ENCODE results near the gene RBKS. TPM values are rescaled to one million over a fixed set of nuclear protein-coding genes. Genes with fewer than 3 reads are reported as not detected.
A peak's percentile ranks its signal among the peaks of the same experiment; 100 is the strongest.
"Not testable (repeated sequence)": the region's sequence is repeated elsewhere in the genome, so short reads cannot be mapped to it uniquely, and the experiment has no call there.

The RBKS gene
- total RNA-seq, 4 donors from 2014 or later = 26.1 to 35.4 (median 33.1) TPM; not detected in 1

DNA sequence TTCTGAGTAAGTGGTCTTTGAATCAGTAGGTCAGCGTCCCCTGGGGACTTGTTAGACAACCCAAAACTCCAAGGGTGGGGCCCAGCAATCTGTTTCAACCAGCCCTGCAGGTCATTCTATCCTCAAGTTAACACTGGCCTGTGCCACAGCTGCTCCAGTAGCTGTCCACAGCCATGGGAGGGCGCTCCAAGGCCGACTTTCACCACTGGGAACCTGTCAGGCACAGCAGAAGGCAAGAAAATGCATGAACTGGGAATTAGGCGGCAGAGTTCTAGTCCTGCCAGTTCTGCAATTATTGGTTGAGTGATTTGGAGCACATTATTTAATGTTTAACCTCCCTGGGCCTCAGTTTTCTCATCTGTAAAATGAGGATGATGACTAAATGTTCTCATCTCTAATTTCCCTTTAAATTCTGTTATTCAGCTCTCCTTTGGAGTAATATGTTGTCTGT lies 136.0 kb downstream of the RBKS start:
- H3K36me3 ChIP-seq = no peaks in the 10 kb centered on the region
- no peak overlapping the region for H3K4me3 ChIP-seq
- TF ChIP-seq POLR2A (IDR thresholded peaks at IDR 0.05) = no peak
- TF ChIP-seq, protein P1, sequence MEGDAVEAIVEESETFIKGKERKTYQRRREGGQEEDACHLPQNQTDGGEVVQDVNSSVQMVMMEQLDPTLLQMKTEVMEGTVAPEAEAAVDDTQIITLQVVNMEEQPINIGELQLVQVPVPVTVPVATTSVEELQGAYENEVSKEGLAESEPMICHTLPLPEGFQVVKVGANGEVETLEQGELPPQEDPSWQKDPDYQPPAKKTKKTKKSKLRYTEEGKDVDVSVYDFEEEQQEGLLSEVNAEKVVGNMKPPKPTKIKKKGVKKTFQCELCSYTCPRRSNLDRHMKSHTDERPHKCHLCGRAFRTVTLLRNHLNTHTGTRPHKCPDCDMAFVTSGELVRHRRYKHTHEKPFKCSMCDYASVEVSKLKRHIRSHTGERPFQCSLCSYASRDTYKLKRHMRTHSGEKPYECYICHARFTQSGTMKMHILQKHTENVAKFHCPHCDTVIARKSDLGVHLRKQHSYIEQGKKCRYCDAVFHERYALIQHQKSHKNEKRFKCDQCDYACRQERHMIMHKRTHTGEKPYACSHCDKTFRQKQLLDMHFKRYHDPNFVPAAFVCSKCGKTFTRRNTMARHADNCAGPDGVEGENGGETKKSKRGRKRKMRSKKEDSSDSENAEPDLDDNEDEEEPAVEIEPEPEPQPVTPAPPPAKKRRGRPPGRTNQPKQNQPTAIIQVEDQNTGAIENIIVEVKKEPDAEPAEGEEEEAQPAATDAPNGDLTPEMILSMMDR (IDR thresholded peaks at IDR 0.05) = peak in 4 of 6 experiments; percentile 55 to 93 (median 92)
- no peak overlapping the region for H3K27ac ChIP-seq
- no peaks in the 10 kb centered on the region for H3K4me1 ChIP-seq
- DNase-seq = peak; percentile 25 to 89 (median 85)
- H3K27me3 ChIP-seq = no peaks in the 10 kb centered on the region
- H3K9me3 ChIP-seq = no peaks in the 10 kb centered on the region

DNA sequence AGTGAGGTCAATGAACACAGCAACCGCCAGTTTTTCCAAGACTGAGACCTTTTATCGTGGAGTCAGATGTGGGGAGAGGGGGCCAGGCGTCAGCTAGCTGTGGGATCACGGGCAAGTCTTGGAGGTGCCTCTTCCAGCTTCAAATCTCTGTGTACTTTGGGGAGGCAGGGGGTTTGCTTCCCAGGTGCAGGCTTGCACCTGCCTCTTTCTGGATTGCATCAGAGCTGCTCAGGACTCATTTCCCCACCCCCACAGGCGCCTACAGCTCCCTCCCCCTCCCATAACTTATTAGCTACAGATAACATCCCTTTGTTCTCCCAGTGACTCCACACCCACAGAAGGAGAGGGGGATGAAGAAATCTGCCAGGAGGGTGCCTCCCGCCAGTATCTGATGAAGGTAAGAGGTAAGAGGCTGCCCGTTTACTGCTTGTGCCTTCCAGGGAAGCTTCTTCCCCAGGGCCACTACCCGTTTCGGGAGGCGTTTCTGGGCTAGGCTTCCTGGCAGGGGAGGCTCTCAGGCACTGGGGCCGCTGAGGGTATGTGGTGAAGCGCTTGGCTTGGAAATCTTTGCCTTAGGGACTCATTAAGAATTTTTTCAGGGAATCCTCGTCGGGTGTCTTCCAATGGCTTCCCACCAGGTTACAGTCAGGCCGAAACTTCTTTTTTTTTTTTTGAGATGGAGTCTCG lies 137.5 kb downstream of the RBKS start:
- Histone ChIP-seq H3K27ac (peak overlapping the region in 3 of 4 donors; percentile 14 to 70 (median 35)), H3K9me3 (no peaks in the 10 kb centered on the region), H3K4me1 (no peaks in the 10 kb centered on the region), H3K4me3 (peak overlapping the region in 2 of 4 donors; percentile 6 to 44), H3K27me3 (no peaks in the 10 kb centered on the region), H3K36me3 (no peaks in the 10 kb centered on the region)
- DNase-seq = peak in 2 of 3 donors; percentile 63
- TF ChIP-seq, protein P1 (IDR thresholded peaks at IDR 0.05) = no peak
- peak in 1 of 2 donors; percentile 20 for TF ChIP-seq POLR2A (IDR thresholded peaks at IDR 0.05)

DNA sequence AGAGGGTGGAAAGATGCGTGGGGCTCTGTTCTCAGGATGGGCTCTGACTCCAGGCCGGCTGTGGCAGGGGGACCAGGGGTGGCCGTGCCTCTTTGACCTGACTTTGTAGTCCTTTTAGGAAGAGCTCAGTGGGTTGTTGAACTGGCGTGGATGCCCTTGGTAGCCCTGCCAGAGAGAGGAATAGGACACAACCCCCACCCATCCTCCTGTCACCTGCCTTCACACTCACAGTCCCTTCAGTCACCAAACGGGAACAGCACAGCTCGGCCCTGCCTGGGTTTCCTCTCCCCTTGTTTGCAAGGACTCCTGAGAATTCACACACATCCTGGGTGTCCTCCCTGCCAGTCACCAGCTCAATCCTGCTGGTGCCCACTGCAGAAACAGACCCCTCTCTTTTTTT lies 138.8 kb downstream of the RBKS start:
- no peak for DNase-seq
- Histone ChIP-seq H3K27me3 (no peaks in the 10 kb centered on the region), H3K27ac (no peak overlapping the region), H3K9me3 (no peaks in the 10 kb centered on the region), H3K4me1 (no peaks in the 10 kb centered on the region), H3K4me3 (no peak overlapping the region), H3K36me3 (no peaks in the 10 kb centered on the region)
- TF ChIP-seq, protein P1 (IDR thresholded peaks at IDR 0.05) = no peak
- no peak for TF ChIP-seq POLR2A (IDR thresholded peaks at IDR 0.05)

DNA sequence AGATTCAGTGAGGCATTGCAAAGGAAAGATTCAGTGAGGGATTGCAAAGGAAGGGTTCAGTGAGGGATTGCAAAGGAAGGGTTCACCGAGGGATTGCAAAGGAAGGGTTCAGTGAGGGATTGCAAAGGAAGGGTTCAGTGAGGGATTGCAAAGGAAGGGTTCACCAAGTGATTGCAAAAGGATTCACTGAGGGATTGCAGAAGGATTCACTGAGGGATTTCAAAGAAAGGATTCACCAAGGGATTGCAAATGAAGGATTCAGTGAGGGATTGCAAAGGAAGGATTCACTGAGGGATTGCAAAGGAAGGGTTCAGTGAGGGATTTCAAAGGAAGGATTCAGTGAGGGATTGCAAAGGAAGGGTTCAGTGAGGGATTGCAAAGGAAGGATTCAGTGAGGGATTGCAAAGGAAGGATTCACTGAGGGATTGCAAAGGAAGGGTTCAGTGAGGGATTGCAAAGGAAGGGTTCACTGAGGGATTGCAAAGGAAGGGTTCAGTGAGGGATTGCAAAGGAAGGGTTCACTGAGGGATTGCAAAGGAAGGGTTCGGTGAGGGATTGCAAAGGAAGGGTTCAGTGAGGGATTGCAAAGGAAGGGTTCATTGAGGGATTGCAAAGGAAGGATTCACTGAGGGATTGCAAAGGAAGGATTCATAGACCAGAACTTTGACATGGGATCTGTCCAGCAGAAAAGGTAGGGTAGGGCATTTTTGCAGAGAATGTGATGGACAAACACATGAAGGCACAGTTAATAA lies 141.2 kb downstream of the RBKS start:
- H3K36me3 ChIP-seq, H3K4me1 ChIP-seq, H3K27ac ChIP-seq, DNase-seq, H3K27me3 ChIP-seq, H3K4me3 ChIP-seq, H3K9me3 ChIP-seq: not testable (repeated sequence)

DNA sequence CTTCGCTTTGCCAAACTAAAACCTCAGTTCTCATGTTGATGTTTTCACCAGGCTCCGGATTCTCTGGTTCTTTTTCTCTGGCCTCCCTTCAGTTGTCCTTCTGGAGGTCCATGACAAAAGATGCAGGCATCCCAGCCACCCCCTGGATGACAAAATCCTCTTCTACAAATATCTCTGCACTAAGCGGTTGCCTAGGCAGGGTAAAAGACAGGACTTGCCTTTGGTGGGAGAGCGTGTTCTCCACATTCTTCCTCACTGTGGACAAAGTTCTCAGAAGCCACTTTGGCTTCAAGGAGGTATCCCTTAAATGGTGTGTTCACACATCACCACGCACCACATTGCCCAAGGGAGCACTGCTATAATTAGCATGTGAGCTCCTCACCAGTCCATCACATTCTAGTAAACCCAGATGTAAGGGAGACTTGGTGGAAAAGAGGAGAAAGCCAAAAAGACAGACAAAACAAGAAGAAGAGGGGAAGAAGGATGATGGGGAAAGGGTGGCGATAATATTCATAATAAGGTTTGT lies 142.3 kb downstream of the RBKS start:
- Histone ChIP-seq H3K4me3 (no peak overlapping the region), H3K27me3 (no peaks in the 10 kb centered on the region), H3K36me3 (no peaks in the 10 kb centered on the region), H3K4me1 (no peaks in the 10 kb centered on the region), H3K27ac (no peak overlapping the region), H3K9me3 (no peaks in the 10 kb centered on the region)
- DNase-seq = no peak
- no peak for TF ChIP-seq POLR2A (IDR thresholded peaks at IDR 0.05)
- TF ChIP-seq, protein P1 (IDR thresholded peaks at IDR 0.05) = no peak

DNA sequence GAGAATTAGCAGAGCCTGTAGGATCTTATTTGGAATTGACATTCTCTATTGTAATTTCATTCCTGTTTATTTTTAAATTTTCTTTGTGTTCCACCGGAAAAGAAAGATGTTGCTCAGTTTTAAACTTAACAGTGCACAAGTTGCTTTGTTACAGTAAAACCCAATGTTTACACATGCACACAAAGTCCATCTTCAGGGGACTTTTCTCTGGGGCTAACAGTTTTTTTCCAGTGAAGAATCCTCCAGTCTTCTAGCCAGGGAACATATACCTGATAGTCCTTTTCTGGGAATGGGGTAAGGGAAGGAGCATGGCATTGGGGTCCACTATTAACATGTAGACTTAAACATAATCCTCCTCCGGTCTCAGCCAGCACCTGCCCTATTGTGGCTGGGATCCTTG lies 143.9 kb downstream of the RBKS start:
- Histone ChIP-seq H3K27ac (no peak overlapping the region), H3K27me3 (no peaks in the 10 kb centered on the region), H3K4me3 (no peak overlapping the region), H3K9me3 (no peaks in the 10 kb centered on the region), H3K4me1 (no peaks in the 10 kb centered on the region), H3K36me3 (no peaks in the 10 kb centered on the region)
- TF ChIP-seq POLR2A (IDR thresholded peaks at IDR 0.05) = no peak
- TF ChIP-seq, protein P1 (IDR thresholded peaks at IDR 0.05) = no peak
- DNase-seq = no peak

DNA sequence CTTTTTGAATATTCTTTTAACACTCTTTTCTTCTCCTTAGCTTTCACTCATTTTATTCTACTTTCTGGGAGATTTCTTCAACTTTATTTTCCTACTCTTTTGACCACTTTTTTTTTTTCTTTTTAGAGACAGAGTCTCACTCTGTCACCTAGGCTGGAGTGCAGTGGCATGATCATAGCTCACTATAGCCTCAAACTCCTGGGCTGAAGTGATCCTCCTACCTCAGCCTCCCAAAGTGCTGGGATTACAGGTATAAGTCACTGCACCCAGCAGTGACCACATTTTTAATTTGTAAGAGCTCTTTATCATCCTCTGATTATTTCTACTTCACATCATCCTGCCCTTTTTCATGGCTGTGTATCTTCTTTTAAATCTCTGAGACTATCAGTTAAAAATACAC lies 144.7 kb downstream of the RBKS start:
- not testable (repeated sequence) for H3K4me3 ChIP-seq, H3K27ac ChIP-seq, H3K4me1 ChIP-seq, H3K27me3 ChIP-seq, H3K9me3 ChIP-seq, DNase-seq, H3K36me3 ChIP-seq

Measured in Peyer's patch (tissue), 4 donors.